Osteoblast (primary cell): Measurements from ENCODE around the gene SYNE1. TPM values are rescaled to one million over a fixed set of nuclear protein-coding genes. Genes with fewer than 3 reads are reported as not detected.
A peak's percentile ranks its signal among the peaks of the same experiment; 100 is the strongest.

Source experiments
- DNase-seq: peaks from one replicate; pipeline ENCODE4 v3.0.0; 2011; ENCODE audit warnings: low spot score, mixed read lengths; ENCODE audit not compliant: insufficient read length; ENCODE audit errors: missing footprints
- H2AFZ ChIP-seq: 2 replicates; pipeline ENCODE4 v1.6.0; 2011; ENCODE audit warnings: mild to moderate bottlenecking, low read length
- H3K27ac ChIP-seq: 2 replicates; pipeline ENCODE4 v1.5.1; 2011; ENCODE audit warnings: mild to moderate bottlenecking, low read depth, low read length, moderate library complexity
- H3K27me3 ChIP-seq: 2 replicates; pipeline ENCODE4 v1.6.0; 2012; ENCODE audit warnings: mild to moderate bottlenecking, control low read depth, inconsistent platforms, low read length, moderate library complexity; ENCODE audit not compliant: insufficient read depth
- H3K36me3 ChIP-seq: 2 replicates; pipeline ENCODE4 v1.5.1; 2011; ENCODE audit warnings: mild to moderate bottlenecking, low read length, control low read depth, moderate library complexity; ENCODE audit not compliant: insufficient read depth
- H3K4me1 ChIP-seq: 2 replicates; pipeline ENCODE4 v1.5.1; 2011; ENCODE audit warnings: mild to moderate bottlenecking, low read length, control low read depth, moderate library complexity; ENCODE audit not compliant: insufficient read depth
- H3K4me2 ChIP-seq: 2 replicates; pipeline ENCODE4 v1.6.0; 2011; ENCODE audit warnings: mild to moderate bottlenecking, low read length; ENCODE audit not compliant: insufficient read depth
- H3K4me3 ChIP-seq: fragments of 200-600 bp; sonication (generic); 3 replicates; pipeline ENCODE4 v1.5.1; 2012; ENCODE audit warnings: mild to moderate bottlenecking, low read length, inconsistent platforms; ENCODE audit not compliant: insufficient read depth
- H3K79me2 ChIP-seq: 2 replicates; pipeline ENCODE4 v1.6.0; 2012; ENCODE audit warnings: mild to moderate bottlenecking, low read length, control low read depth, inconsistent platforms; ENCODE audit not compliant: insufficient read depth
- H3K9me3 ChIP-seq: 2 replicates; pipeline ENCODE4 v1.5.1; 2011; ENCODE audit warnings: low read depth, low read length, control low read depth
- H4K20me1 ChIP-seq: 2 replicates; pipeline ENCODE4 v1.6.0; 2012; ENCODE audit warnings: mild to moderate bottlenecking, low read length, control low read depth; ENCODE audit not compliant: insufficient read depth
- total RNA-seq: library from RNA; depleted of rRNA; stranded (reverse); fragments of >200 nt; gene quantifications from 2 replicates; pipeline ENCODE4 v1.2.3, GENCODE V29; 2012
- TF ChIP-seq, protein P1 (sequence below): IDR thresholded peaks from 2 replicates; pipeline ENCODE4 v1.5.1; 2011; ENCODE audit warnings: mild to moderate bottlenecking, low read depth, low read length, moderate library complexity; ENCODE audit errors: extremely low read depth

The SYNE1 gene
- total RNA-seq, 1 donor, result 240 TPM

DNA sequence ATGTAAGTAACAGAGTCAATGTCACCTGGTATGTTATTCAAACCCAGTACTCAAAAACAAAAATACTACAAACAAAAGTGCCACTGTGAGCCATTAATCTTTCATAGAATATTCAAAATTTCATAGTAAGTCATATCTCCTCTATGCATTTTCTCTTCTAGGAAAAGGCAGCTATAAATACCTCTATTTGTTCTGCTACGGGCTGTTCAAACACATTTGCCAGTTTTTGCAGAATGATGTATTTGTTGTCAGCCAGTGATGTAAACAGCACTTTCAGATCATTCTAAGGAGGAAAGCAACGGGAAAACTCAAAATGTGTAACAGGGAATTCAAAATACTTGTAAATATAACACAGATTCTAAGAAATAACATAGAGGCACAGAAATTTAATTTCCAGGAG, 388.2 kb downstream of the SYNE1 start:
- Histone ChIP-seq H3K4me3 (no peak overlapping the region), H4K20me1 (peaks cover 3% of the 10 kb centered on the region), H3K36me3 (peaks cover 36% of the 10 kb centered on the region), H3K79me2 (peaks cover 2% of the 10 kb centered on the region), H3K9me3 (no peaks in the 10 kb centered on the region), H3K27me3 (no peaks in the 10 kb centered on the region), H3K4me1 (peaks cover 9% of the 10 kb centered on the region), H3K27ac (no peak overlapping the region), H3K4me2 (no peak overlapping the region), H2AFZ (no peak overlapping the region)
- TF ChIP-seq, protein P1, sequence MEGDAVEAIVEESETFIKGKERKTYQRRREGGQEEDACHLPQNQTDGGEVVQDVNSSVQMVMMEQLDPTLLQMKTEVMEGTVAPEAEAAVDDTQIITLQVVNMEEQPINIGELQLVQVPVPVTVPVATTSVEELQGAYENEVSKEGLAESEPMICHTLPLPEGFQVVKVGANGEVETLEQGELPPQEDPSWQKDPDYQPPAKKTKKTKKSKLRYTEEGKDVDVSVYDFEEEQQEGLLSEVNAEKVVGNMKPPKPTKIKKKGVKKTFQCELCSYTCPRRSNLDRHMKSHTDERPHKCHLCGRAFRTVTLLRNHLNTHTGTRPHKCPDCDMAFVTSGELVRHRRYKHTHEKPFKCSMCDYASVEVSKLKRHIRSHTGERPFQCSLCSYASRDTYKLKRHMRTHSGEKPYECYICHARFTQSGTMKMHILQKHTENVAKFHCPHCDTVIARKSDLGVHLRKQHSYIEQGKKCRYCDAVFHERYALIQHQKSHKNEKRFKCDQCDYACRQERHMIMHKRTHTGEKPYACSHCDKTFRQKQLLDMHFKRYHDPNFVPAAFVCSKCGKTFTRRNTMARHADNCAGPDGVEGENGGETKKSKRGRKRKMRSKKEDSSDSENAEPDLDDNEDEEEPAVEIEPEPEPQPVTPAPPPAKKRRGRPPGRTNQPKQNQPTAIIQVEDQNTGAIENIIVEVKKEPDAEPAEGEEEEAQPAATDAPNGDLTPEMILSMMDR, result no peak
- no peak for DNase-seq

GRCh38 chr6:152246554-152247337, 390.4 kb downstream of the SYNE1 start:
- H3K9me3 ChIP-seq, result no peaks in the 10 kb centered on the region
- no peak overlapping the region for H2AFZ ChIP-seq
- no peak overlapping the region for H3K4me3 ChIP-seq

GRCh38 chr6:152244998-152245630, 392.0 kb downstream of the SYNE1 start:
- Histone ChIP-seq H3K27me3 (no peaks in the 10 kb centered on the region), H3K79me2 (peaks cover 2% of the 10 kb centered on the region), H3K36me3 (peaks cover 57% of the 10 kb centered on the region), H3K27ac (no peak overlapping the region), H3K4me2 (no peak overlapping the region), H3K9me3 (no peaks in the 10 kb centered on the region), H2AFZ (no peak overlapping the region), H3K4me1 (peaks cover 9% of the 10 kb centered on the region), H4K20me1 (peaks cover 3% of the 10 kb centered on the region), H3K4me3 (no peak overlapping the region)
- DNase-seq, result no peak
- TF ChIP-seq, protein P1, result no peak

More at GRCh38 chr6:152246554-152247337, 390.4 kb downstream of the SYNE1 start:
- TF ChIP-seq, protein P1, result no peak
- no peak for DNase-seq
- Histone ChIP-seq H3K4me1 (peaks cover 9% of the 10 kb centered on the region), H3K36me3 (peaks cover 45% of the 10 kb centered on the region), H3K79me2 (peaks cover 2% of the 10 kb centered on the region), H3K4me2 (peak overlapping the region; percentile 19), H4K20me1 (peaks cover 3% of the 10 kb centered on the region), H3K27ac (no peak overlapping the region), H3K27me3 (no peaks in the 10 kb centered on the region)
